Spleen (tissue), 7 donors: ENCODE data around the gene FSTL3.

ENCODE experiments used
- CTCF ChIP-seq, 11 experiments: fragments of 200-600 bp in 7 of 11; fragments of 450-650 bp in 4 of 11; sonication (generic) in 4 of 11; IDR thresholded peaks in 8 of 11; conservative IDR thresholded peaks in 3 of 11; 1 replicate in 7 of 11; 2 replicates in 4 of 11; pipeline versions ENCODE4 v1.4.0 to v1.8.0; 2016 to 2021; ENCODE audit warnings: antibody characterized with exemption in 11 of 11, inconsistent platforms in 4 of 11, mild to moderate bottlenecking in 1 of 11
- POLR2AphosphoS5 ChIP-seq, 3 donors: sonication (generic); formaldehyde crosslinking; IDR thresholded peaks; one replicate each; pipeline ENCODE4 v1.5.1; 2017; ENCODE audit warnings: antibody characterized with exemption in 3 of 3
- donor health status: DM: no; HTN: no; CAD: no; lungs with moderate emphysema.
- donor health status: DM: no; HTN: no; CAD: no.
- donor health status: DM: no; HTN: no; CAD: no.

- TF ChIP-seq CTCF (IDR thresholded peaks at IDR 0.05 in 8 of 11, conservative IDR thresholded peaks at IDR 0.05 in 3 of 11) (no peak), POLR2AphosphoS5 (IDR thresholded peaks at IDR 0.05) (no peak)
Measured at GRCh38 chr19:694481-695351, 18.5 kb downstream of the FSTL3 start.
